HCT116 (cell line): ENCODE results near the gene GPC1.

Experiments
- CTCF ChIP-seq, 3 experiments: fragments of 200-600 bp in 1 of 3; sonication (generic) in 1 of 3; IDR thresholded peaks in 2 of 3; conservative IDR thresholded peaks in 1 of 3; 2 replicates each; pipeline ENCODE4 v1.5.1; 2012 to 2017; ENCODE audit warnings: low read depth in 2 of 3, low read length in 2 of 3, antibody characterized with exemption in 1 of 3, borderline replicate concordance in 1 of 3, control low read depth in 1 of 3, mild to moderate bottlenecking in 1 of 3, mixed read lengths in 1 of 3, mixed run types in 1 of 3, moderate library complexity in 1 of 3; ENCODE audit not compliant: insufficient read depth in 1 of 3
- EZH2 ChIP-seq: fragments of 200-600 bp; sonication (generic); IDR thresholded peaks from 2 replicates; pipeline ENCODE4 v1.6.1; 2017; ENCODE audit warnings: antibody characterized with exemption, mixed run types
- MAX ChIP-seq: IDR thresholded peaks from 2 replicates; pipeline ENCODE4 v1.6.1; 2012
- POLR2A ChIP-seq: IDR thresholded peaks from 2 replicates; pipeline ENCODE4 v1.7.0; 2011; ENCODE audit warnings: borderline replicate concordance; ENCODE audit not compliant: insufficient read depth, insufficient read length; ENCODE audit errors: extremely low read depth
- POLR2AphosphoS5 ChIP-seq: IDR thresholded peaks from 2 replicates; pipeline ENCODE4 v1.6.1; 2011; ENCODE audit warnings: mild to moderate bottlenecking, low read depth, low read length, moderate library complexity
- REST ChIP-seq: IDR thresholded peaks from 2 replicates; pipeline ENCODE4 v1.6.1; 2012; ENCODE audit warnings: low read depth
- YY1 ChIP-seq: IDR thresholded peaks from 2 replicates; pipeline ENCODE4 v1.6.1; 2011; ENCODE audit warnings: low read length, low read depth, moderate library complexity, mild to moderate bottlenecking; ENCODE audit not compliant: insufficient replicate concordance; ENCODE audit errors: extremely low read depth
- ZBTB33 ChIP-seq: IDR thresholded peaks from 2 replicates; pipeline ENCODE4 v1.6.1; 2011; ENCODE audit warnings: mild to moderate bottlenecking, low read length, moderate library complexity; ENCODE audit not compliant: insufficient replicate concordance; ENCODE audit errors: extremely low read depth
- ZFX ChIP-seq: fragments of 450-650 bp; IDR thresholded peaks from 2 replicates; pipeline ENCODE4 v1.6.1; 2017
- ZNF274 ChIP-seq: fragments of 200-500 bp; sonication (Bioruptor generic); IDR thresholded peaks from 2 replicates; pipeline ENCODE4 v1.6.1; 2014; ENCODE audit warnings: mild to moderate bottlenecking, low read depth, low read length, inconsistent platforms

- TF ChIP-seq CTCF (IDR thresholded peaks at IDR 0.05 in 2 of 3, conservative IDR thresholded peaks at IDR 0.05 in 1 of 3; ENCODE audit: borderline replicate concordance in 1 of 3, insufficient read depth in 1 of 3, low read depth in 2 of 3, low read length in 2 of 3) (no peak), POLR2AphosphoS5 (no peak), ZNF274 (no peak), POLR2A (no peak), REST (no peak), EZH2 (no peak), YY1 (no peak), ZBTB33 (no peak), ZFX (no peak), MAX (no peak)
Measured at GRCh38 chr2:240423788-240424191, 11.7 kb upstream of the GPC1 start.
